OCI-LY1 (cell line): Measurements from ENCODE around the gene MPHOSPH6.

Experiments used
- H2AFZ ChIP-seq: fragments of 200-600 bp; sonication (generic), shearing (Covaris generic); 2 replicates; pipeline ENCODE4 v1.6.0; 2014; ENCODE audit warnings: antibody characterized with exemption, mild to moderate bottlenecking, low read length
- H3F3A ChIP-seq: fragments of 200-600 bp; sonication (generic), shearing (Covaris generic); 2 replicates; pipeline ENCODE4 v1.6.0; 2014; ENCODE audit warnings: mild to moderate bottlenecking, antibody characterized with exemption, low read length, moderate library complexity; ENCODE audit not compliant: insufficient read depth
- H3K27ac ChIP-seq: fragments of 200-600 bp; sonication (generic); 2 replicates; pipeline ENCODE4 v1.5.1; 2014; ENCODE audit warnings: low read length, mixed run types, mild to moderate bottlenecking, low read depth; ENCODE audit not compliant: poor library complexity, severe bottlenecking
- H3K27me3 ChIP-seq: fragments of 200-600 bp; sonication (generic); 2 replicates; pipeline ENCODE4 v1.6.0; 2014; ENCODE audit warnings: antibody characterized with exemption, mild to moderate bottlenecking, low read length, moderate library complexity; ENCODE audit not compliant: insufficient read depth
- H3K36me3 ChIP-seq: fragments of 200-600 bp; sonication (generic); 2 replicates; pipeline ENCODE4 v1.6.1; 2014; ENCODE audit warnings: mild to moderate bottlenecking, antibody characterized with exemption, low read length, moderate library complexity, mixed read lengths; ENCODE audit not compliant: insufficient read depth
- H3K4me1 ChIP-seq: fragments of 200-600 bp; sonication (generic); 2 replicates; pipeline ENCODE4 v1.5.1; 2014; ENCODE audit warnings: mild to moderate bottlenecking, low read length, moderate library complexity; ENCODE audit not compliant: insufficient read depth, severe bottlenecking
- H3K4me2 ChIP-seq: fragments of 200-600 bp; sonication (generic), shearing (Covaris generic); 2 replicates; pipeline ENCODE4 v1.6.1; 2014; ENCODE audit warnings: low read length
- H3K4me3 ChIP-seq: fragments of 200-600 bp; sonication (generic); 2 replicates; pipeline ENCODE4 v1.5.1; 2014; ENCODE audit warnings: low read length, low read depth, mild to moderate bottlenecking, mixed read lengths; ENCODE audit not compliant: poor library complexity, severe bottlenecking
- H3K79me2 ChIP-seq: fragments of 200-600 bp; shearing (Covaris generic); 2 replicates; pipeline ENCODE4 v1.6.1; 2016; ENCODE audit warnings: mixed run types, low read length, mixed read lengths; ENCODE audit not compliant: insufficient read depth
- H3K9ac ChIP-seq: fragments of 200-600 bp; sonication (generic), shearing (Covaris generic); 2 replicates; pipeline ENCODE4 v1.6.1; 2014; ENCODE audit warnings: mild to moderate bottlenecking, low read length, mixed read lengths
- H3K9me2 ChIP-seq: fragments of 200-600 bp; sonication (generic), shearing (Covaris generic); 2 replicates; pipeline ENCODE4 v1.6.1; 2014; ENCODE audit warnings: low read depth, mild to moderate bottlenecking, low read length, mixed read lengths
- H3K9me3 ChIP-seq: fragments of 200-600 bp; shearing (Covaris generic); 2 replicates; pipeline ENCODE4 v1.6.1; 2014; ENCODE audit warnings: low read length, mixed read lengths
- H4K20me1 ChIP-seq: fragments of 200-600 bp; sonication (generic), shearing (Covaris generic); 2 replicates; pipeline ENCODE4 v1.6.0; 2016; ENCODE audit warnings: mild to moderate bottlenecking, low read length; ENCODE audit not compliant: insufficient read depth
- CTCF ChIP-seq: fragments of 200-600 bp; sonication (generic), shearing (Covaris generic); IDR thresholded peaks from 2 replicates; pipeline ENCODE4 v1.5.1; 2017; ENCODE audit warnings: mild to moderate bottlenecking, antibody characterized with exemption, low read length, moderate library complexity, mixed read lengths
- EZH2 ChIP-seq: fragments of 200-600 bp; sonication (generic), shearing (Covaris generic); IDR thresholded peaks from 2 replicates; pipeline ENCODE4 v1.8.0; 2017; ENCODE audit warnings: borderline replicate concordance, mixed run types, mild to moderate bottlenecking, antibody characterized with exemption, low read length, moderate library complexity, mixed read lengths

The MPHOSPH6 gene

DNA sequence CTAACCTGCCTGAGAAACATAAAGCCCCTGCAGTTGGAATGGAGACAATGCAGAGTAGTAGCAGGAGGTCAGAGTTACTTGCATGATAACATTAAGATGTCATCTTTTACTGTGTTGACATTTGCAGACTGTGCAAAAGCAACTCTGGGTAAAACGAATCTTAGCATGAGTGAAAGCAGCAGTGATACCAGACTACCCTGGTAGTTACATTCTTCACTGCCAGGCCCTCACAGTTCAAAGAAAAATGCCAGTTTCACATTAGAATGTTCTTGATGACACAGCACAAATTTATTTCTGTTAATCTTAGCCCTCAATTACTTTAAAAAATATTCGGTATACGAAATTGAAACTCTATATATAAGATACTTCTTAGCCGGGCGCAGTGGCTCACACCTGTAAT lies 12.2 kb downstream of the MPHOSPH6 start:
- H3K36me3 ChIP-seq: peaks cover 86% of the 10 kb centered on the region
- H2AFZ ChIP-seq: no peak overlapping the region
- H3K27me3 ChIP-seq: no peaks in the 10 kb centered on the region
- H3K9me2 ChIP-seq: no peaks in the 10 kb centered on the region
- peaks cover 3% of the 10 kb centered on the region; the same call in 1 of the 2 replicates for H3K79me2 ChIP-seq
- no peaks in the 10 kb centered on the region for H3F3A ChIP-seq
- no peaks in the 10 kb centered on the region for H3K9me3 ChIP-seq
- no peak overlapping the region for H3K9ac ChIP-seq
- no peak overlapping the region for H3K4me3 ChIP-seq
- no peaks in the 10 kb centered on the region for H4K20me1 ChIP-seq
- no peak overlapping the region for H3K4me2 ChIP-seq
- no peak overlapping the region for H3K27ac ChIP-seq
- no peaks in the 10 kb centered on the region for H3K4me1 ChIP-seq
- TF ChIP-seq CTCF: no peak
- TF ChIP-seq EZH2: no peak

GRCh38 chr16:82157534-82157812 lies 12.6 kb downstream of the MPHOSPH6 start:
- Histone ChIP-seq H2AFZ (no peak overlapping the region), H3K27me3 (no peaks in the 10 kb centered on the region), H3F3A (no peaks in the 10 kb centered on the region), H3K36me3 (peaks cover 82% of the 10 kb centered on the region), H3K27ac (no peak overlapping the region), H3K9me3 (no peaks in the 10 kb centered on the region), H4K20me1 (no peaks in the 10 kb centered on the region), H3K9ac (no peak overlapping the region), H3K4me1 (no peaks in the 10 kb centered on the region), H3K9me2 (no peaks in the 10 kb centered on the region), H3K4me3 (no peak overlapping the region), H3K4me2 (no peak overlapping the region), H3K79me2 (peaks cover 3% of the 10 kb centered on the region; the same call in 1 of the 2 replicates)
- no peak for TF ChIP-seq EZH2
- TF ChIP-seq CTCF: no peak

DNA sequence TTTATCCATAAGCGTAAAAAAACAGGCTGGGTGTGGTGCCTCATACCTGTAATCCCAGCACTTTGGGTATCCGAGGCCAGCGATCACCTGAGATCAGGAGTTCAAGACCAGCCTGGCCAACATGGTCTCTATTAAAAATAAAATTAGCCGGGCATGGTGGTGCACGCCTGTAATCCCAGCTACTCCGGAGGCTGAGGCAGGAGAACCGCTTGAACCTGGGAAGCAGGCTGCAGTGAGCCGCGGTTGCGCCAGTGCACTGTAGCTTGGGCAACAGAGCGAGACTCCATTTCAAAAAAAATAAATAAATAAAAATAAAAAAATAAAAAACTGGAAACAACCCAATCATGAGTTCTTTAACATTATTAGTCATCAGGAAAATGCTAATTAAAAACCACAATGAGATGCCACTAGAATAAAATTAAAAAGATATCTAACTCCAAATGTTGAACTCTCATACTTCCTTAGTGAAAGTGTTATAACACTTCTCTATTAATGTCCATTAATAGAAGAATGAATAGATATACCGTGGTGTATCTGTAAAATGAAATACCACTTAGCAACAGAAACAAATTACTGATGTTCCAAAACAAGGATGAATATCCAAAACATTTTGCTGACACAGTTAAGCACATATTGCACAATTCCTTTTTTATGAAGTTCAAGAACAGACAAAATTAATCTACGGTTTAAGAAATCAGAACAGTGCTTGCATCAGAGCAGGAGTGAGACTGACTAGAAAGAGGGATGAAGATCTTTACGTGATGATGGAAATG lies 13.1 kb downstream of the MPHOSPH6 start:
- Histone ChIP-seq H3K9me2 (no peaks in the 10 kb centered on the region), H3K79me2 (peaks cover 3% of the 10 kb centered on the region; the same call in 1 of the 2 replicates)

More for the DNA sequence above, 13.1 kb downstream of the MPHOSPH6 start:
- H3K4me2 ChIP-seq: no peak overlapping the region
- H3K4me1 ChIP-seq: no peaks in the 10 kb centered on the region
- H3K9ac ChIP-seq: no peak overlapping the region
- no peaks in the 10 kb centered on the region for H3F3A ChIP-seq
- no peaks in the 10 kb centered on the region for H3K27me3 ChIP-seq
- no peak for TF ChIP-seq CTCF
- TF ChIP-seq EZH2: no peak
- H3K36me3 ChIP-seq: peaks cover 77% of the 10 kb centered on the region
- H3K4me3 ChIP-seq: no peak overlapping the region
- H3K27ac ChIP-seq: no peak overlapping the region
- no peaks in the 10 kb centered on the region for H3K9me3 ChIP-seq
- no peaks in the 10 kb centered on the region for H4K20me1 ChIP-seq
- no peak overlapping the region for H2AFZ ChIP-seq
